ENCODE measurements around the gene LRIG3.

LRIG3 gene

DNA sequence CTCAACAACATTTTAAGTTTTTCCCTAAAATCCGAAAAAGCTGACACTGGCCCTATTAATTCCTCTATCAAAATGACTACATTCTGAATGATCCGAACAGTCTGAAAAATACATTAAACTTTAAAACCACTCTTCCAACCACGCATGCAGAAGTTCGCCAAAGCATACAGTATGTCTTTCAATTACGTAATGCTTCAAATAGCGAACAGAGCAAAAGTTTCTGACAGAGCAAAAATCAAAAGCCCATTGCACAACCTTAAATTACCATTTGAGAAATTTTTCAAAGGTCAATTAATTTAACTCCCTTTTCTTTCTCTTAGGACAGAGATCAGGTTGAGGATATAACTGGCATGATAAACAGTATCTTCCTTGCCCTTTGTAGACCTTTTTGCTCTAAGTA is 33.2 kb downstream of the LRIG3 start:
- TF ChIP-seq CTCF (IDR thresholded peaks at IDR 0.05; ENCODE audit: insufficient read depth, low read length, poor library complexity, severe bottlenecking) = no peak
- H3K4me3 ChIP-seq (replicated peaks; ENCODE audit: low read depth, low read length) = no peak overlapping the region
- no peak for DNase-seq (ENCODE audit: extremely low read depth, insufficient read length)
- H3K36me3 ChIP-seq (ENCODE audit: control insufficient read depth, insufficient read depth, low read length) = no peaks in the 10 kb centered on the region; the same call in 1 of the 2 replicates
- H3K27me3 ChIP-seq (replicated peaks; ENCODE audit: control insufficient read depth, insufficient read depth, low read length) = no peaks in the 10 kb centered on the region

- TF ChIP-seq CTCF (IDR thresholded peaks at IDR 0.05; ENCODE audit: insufficient read depth, low read length, poor library complexity, severe bottlenecking) = no peak
- DNase-seq (ENCODE audit: extremely low read depth, insufficient read length) = no peak
- Histone ChIP-seq H3K36me3 (ENCODE audit: control insufficient read depth, insufficient read depth, low read length) (no peaks in the 10 kb centered on the region; the same call in 1 of the 2 replicates), H3K4me3 (replicated peaks; ENCODE audit: low read depth, low read length) (no peak overlapping the region), H3K27me3 (replicated peaks; ENCODE audit: control insufficient read depth, insufficient read depth, low read length) (no peaks in the 10 kb centered on the region)
These were observed 33.8 kb downstream of the LRIG3 start for GRCh38 chr12:58886474-58886873.

DNA sequence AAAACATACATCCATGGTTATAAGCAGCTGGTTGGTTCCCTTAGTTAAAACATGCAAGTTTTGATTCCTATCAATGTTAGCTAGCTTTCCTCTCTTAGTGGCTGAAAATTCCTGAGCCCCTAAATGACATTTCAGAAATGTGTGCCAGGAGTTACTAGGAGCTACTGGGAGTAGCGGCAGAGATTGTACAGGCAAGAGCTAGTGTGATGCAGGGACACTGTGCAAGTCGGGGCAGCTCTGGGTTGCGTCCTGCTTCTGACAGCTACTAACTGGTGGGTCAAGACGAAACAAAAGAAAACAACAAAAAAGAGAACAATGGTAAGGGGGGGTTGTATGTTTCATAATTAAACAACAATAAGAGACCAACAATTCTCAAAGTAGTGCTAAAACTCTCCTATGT is 35.4 kb downstream of the LRIG3 start:
- DNase-seq (ENCODE audit: extremely low read depth, insufficient read length) = no peak
- no peak for TF ChIP-seq CTCF (IDR thresholded peaks at IDR 0.05; ENCODE audit: insufficient read depth, low read length, poor library complexity, severe bottlenecking)
- Histone ChIP-seq H3K4me3 (replicated peaks; ENCODE audit: low read depth, low read length) (no peak overlapping the region), H3K27me3 (replicated peaks; ENCODE audit: control insufficient read depth, insufficient read depth, low read length) (no peaks in the 10 kb centered on the region), H3K36me3 (ENCODE audit: control insufficient read depth, insufficient read depth, low read length) (peaks cover 2% of the 10 kb centered on the region)

DNA sequence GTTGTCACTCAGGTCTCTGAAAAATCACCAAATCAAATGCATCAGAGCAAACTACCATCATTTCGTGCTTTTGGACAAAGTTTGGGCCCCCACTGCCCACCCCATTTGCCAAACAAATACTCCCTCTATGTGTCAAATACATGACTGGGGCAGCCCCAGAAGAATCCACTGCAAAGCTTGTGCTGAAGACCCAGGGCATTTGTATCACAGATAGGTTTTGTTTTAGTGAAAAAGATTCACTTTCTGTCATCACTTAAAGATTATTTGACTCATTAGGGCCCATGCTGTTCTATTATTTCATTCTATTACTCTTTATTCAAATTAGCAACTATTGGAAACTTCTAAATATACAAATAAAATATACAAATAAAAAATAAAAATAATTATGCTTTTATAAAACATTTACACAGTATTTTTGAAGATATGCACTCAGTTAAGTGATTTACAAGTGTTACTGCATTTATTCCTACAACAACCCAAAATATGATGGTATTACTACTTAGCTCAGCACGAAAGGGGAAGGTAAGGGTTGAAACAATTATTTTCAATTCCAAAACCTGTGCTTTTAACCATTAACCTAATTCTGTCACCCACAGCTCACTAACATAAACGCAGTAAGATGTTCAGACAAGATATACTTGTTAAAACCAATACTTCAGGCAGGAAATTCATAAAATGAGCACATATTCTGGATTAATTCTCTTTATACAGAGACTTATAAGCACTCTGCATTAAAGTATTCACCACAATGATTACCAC is 36.5 kb downstream of the LRIG3 start:
- Histone ChIP-seq H3K36me3 (ENCODE audit: control insufficient read depth, insufficient read depth, low read length) (peaks cover 5% of the 10 kb centered on the region), H3K27me3 (replicated peaks; ENCODE audit: control insufficient read depth, insufficient read depth, low read length) (no peaks in the 10 kb centered on the region), H3K4me3 (replicated peaks; ENCODE audit: low read depth, low read length) (no peak overlapping the region)
- no peak for DNase-seq (ENCODE audit: extremely low read depth, insufficient read length)
- no peak for TF ChIP-seq CTCF (IDR thresholded peaks at IDR 0.05; ENCODE audit: insufficient read depth, low read length, poor library complexity, severe bottlenecking)

DNA sequence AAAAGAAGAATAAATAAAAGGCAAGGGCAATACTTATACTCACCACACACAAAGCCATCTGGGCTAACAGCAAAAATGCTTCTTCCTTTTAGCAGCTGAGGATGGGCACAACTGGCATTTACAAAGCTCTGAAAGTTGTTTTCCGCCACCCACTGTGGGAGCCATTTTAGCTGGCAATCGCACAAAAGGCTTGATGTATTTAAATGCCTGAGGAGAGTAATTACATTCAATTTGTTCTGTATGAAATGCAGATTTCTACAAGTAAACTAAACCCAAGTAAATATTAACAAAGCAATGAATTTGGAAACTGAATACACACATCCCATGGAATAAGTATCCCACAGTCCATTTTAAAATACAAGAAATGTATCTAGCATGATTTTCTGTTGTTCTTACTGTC is 37.5 kb downstream of the LRIG3 start:
- Histone ChIP-seq H3K4me3 (replicated peaks; ENCODE audit: low read depth, low read length) (no peak overlapping the region), H3K36me3 (ENCODE audit: control insufficient read depth, insufficient read depth, low read length) (peaks cover 9% of the 10 kb centered on the region), H3K27me3 (replicated peaks; ENCODE audit: control insufficient read depth, insufficient read depth, low read length) (no peaks in the 10 kb centered on the region)
- no peak for DNase-seq (ENCODE audit: extremely low read depth, insufficient read length)
- TF ChIP-seq CTCF (IDR thresholded peaks at IDR 0.05; ENCODE audit: insufficient read depth, low read length, poor library complexity, severe bottlenecking) = no peak

Measured in GM06990 (cell line).